OCI-LY7 (cell line): ENCODE measurements around the gene COL28A1. TPM values are rescaled to one million over a fixed set of nuclear protein-coding genes. Genes with fewer than 3 reads are reported as not detected.

Experiments
- BruUV-seq: library from RNA; stranded (reverse); fragments of 400-500 nt; replicated peaks from 2 replicates; lab custom pipeline; 2021; lab: Mats Ljungman, UMichigan
- CTCF ChIA-PET: fragments of 300-600 bp; sonication (Branson Sonifier 250); formaldehyde crosslinking; loops from one replicate; lab custom pipeline; 2022; ENCODE audit warnings: antibody characterized with exemption; ENCODE audit not compliant: unreplicated experiment; lab: Charles Lee
- POLR2A ChIA-PET: fragments of 300-600 bp; sonication (Branson Sonifier 250); formaldehyde crosslinking; loops from one replicate; lab custom pipeline; 2022; ENCODE audit warnings: antibody characterized with exemption; lab: Charles Lee
- DNase-seq: peaks from one replicate; pipeline ENCODE4 v3.0.0-alpha.2; 2015; ENCODE audit warnings: low spot score
- H2AFZ ChIP-seq: fragments of 200-600 bp; sonication (generic), shearing (Covaris generic); 2 replicates; pipeline ENCODE4 v1.6.1; 2014; ENCODE audit warnings: mild to moderate bottlenecking, antibody characterized with exemption, low read length, moderate library complexity
- H3K27ac ChIP-seq: fragments of 200-600 bp; sonication (generic); 2 replicates; pipeline ENCODE4 v1.5.1; 2014; ENCODE audit warnings: mixed run types, low read depth, mild to moderate bottlenecking, moderate library complexity, low read length, inconsistent platforms; ENCODE audit not compliant: poor library complexity, severe bottlenecking
- H3K36me3 ChIP-seq: fragments of 200-600 bp; sonication (generic); 2 replicates; pipeline ENCODE4 v1.6.1; 2014; ENCODE audit warnings: mild to moderate bottlenecking, antibody characterized with exemption, low read length, moderate library complexity, mixed read lengths; ENCODE audit not compliant: insufficient read depth
- H3K4me1 ChIP-seq: fragments of 200-600 bp; sonication (generic); 2 replicates; pipeline ENCODE4 v1.5.1; 2014; ENCODE audit warnings: mild to moderate bottlenecking, low read length; ENCODE audit not compliant: insufficient read depth, poor library complexity, severe bottlenecking
- H3K4me2 ChIP-seq: fragments of 200-600 bp; sonication (generic); 2 replicates; pipeline ENCODE4 v1.6.1; 2014; ENCODE audit warnings: mild to moderate bottlenecking, low read length
- H3K4me3 ChIP-seq: fragments of 200-600 bp; sonication (generic); 2 replicates; pipeline ENCODE4 v1.5.1; 2014; ENCODE audit warnings: mild to moderate bottlenecking, low read depth, low read length; ENCODE audit not compliant: poor library complexity, severe bottlenecking
- H3K79me2 ChIP-seq: fragments of 200-600 bp; sonication (generic); 2 replicates; pipeline ENCODE4 v1.6.1; 2016; ENCODE audit warnings: low read depth, mild to moderate bottlenecking, low read length, moderate library complexity, mixed read lengths; ENCODE audit not compliant: insufficient read depth
- H3K9me2 ChIP-seq: fragments of 200-600 bp; sonication (generic); 2 replicates; pipeline ENCODE4 v1.6.1; 2016; ENCODE audit warnings: mild to moderate bottlenecking, low read length, mixed read lengths; ENCODE audit not compliant: insufficient read depth
- H3K9me3 ChIP-seq: fragments of 200-600 bp; sonication (generic); 2 replicates; pipeline ENCODE4 v1.6.1; 2014; ENCODE audit warnings: mild to moderate bottlenecking, mixed run types, low read length, mixed read lengths
- H4K20me1 ChIP-seq: fragments of 200-600 bp; sonication (generic); 2 replicates; pipeline ENCODE4 v1.6.1; 2014; ENCODE audit warnings: mild to moderate bottlenecking, antibody characterized with exemption, low read length, moderate library complexity, mixed read lengths; ENCODE audit not compliant: insufficient read depth
- CTCF ChIP-seq: fragments of 200-600 bp; sonication (generic); conservative IDR thresholded peaks from 2 replicates; pipeline ENCODE4 v1.5.1; 2014; ENCODE audit warnings: mild to moderate bottlenecking, antibody characterized with exemption, low read length, moderate library complexity, mixed read lengths
- EZH2phosphoT487 ChIP-seq: fragments of 200-600 bp; sonication (generic); IDR thresholded peaks from 2 replicates; pipeline ENCODE4 v1.6.1; 2018; ENCODE audit warnings: low read depth, borderline replicate concordance, mild to moderate bottlenecking, mixed run types, antibody characterized with exemption, low read length, moderate library complexity, mixed read lengths
- intact Hi-C: fragments of 100-400 bp; cut with micrococcal nuclease; formaldehyde crosslinking; loops from one replicate; pipeline ENCODE4 v1.10.0; 2022; ENCODE audit not compliant: unreplicated experiment
- total RNA-seq, 2 experiments: library from RNA; depleted of rRNA in 1 of 2; stranded (reverse); fragments of >200 nt in 1 of 2; shearing (Covaris generic) in 1 of 2; gene quantifications; 2 replicates each; pipeline ENCODE4 v1.2.3, GENCODE V29; 2014 to 2022

COL28A1 gene
- total RNA-seq, 2 experiments from 2014 or later: not detected

- ChIA-PET POLR2A (interaction anchor here (1.2 to 2.7 kb wide), 5 partner anchors 17 to 387 kb away, joined by 4 to 17 read pairs (median 6); partner anchors contain the start of gene UMAD1), CTCF (interaction anchor here (0.5 to 1.4 kb wide), 2 partner anchors 9 to 113 kb away, joined by 3 to 5 read pairs; no protein-coding TSS in a partner anchor)
- intact Hi-C loops: loop anchor here (5.0 kb wide), 1 partner anchor 404 kb away; no protein-coding TSS in a partner anchor
- BruUV-seq: TSS peak; percentile 84
- H4K20me1 ChIP-seq: peaks cover 13% of the 10 kb centered on the region; the same call in 1 of the 2 replicates
- H3K9me2 ChIP-seq: no peaks in the 10 kb centered on the region
- no peaks in the 10 kb centered on the region for H3K9me3 ChIP-seq
- peak overlapping the region; percentile 63 for H3K27ac ChIP-seq
- H3K36me3 ChIP-seq: peaks cover 17% of the 10 kb centered on the region
- peaks cover 47% of the 10 kb centered on the region; the same call in 1 of the 2 replicates for H3K79me2 ChIP-seq
- H3K4me2 ChIP-seq: peak overlapping the region; percentile 97
- peak overlapping the region; percentile 79 for H3K4me3 ChIP-seq
- H2AFZ ChIP-seq: no peak overlapping the region; the same call in 1 of the 2 replicates
- peak; percentile 15 for DNase-seq
- H3K4me1 ChIP-seq: peaks cover 32% of the 10 kb centered on the region
- TF ChIP-seq CTCF: no peak
- TF ChIP-seq EZH2phosphoT487: no peak
Measured at GRCh38 chr7:7568553-7568952, 32.9 kb upstream of the COL28A1 start.

GRCh38 chr7:7567898-7568531, 32.3 kb upstream of the COL28A1 start:
- DNase-seq: peak; percentile 25
- CTCF ChIA-PET: interaction anchor here (1.4 kb wide), 1 partner anchor 113 kb away, joined by 5 read pairs; no protein-coding TSS in a partner anchor
- BruUV-seq: TSS peak; percentile 72

More at GRCh38 chr7:7567898-7568531, 32.3 kb upstream of the COL28A1 start:
- Histone ChIP-seq H2AFZ (no peak overlapping the region; the same call in 1 of the 2 replicates), H3K36me3 (peaks cover 12% of the 10 kb centered on the region), H3K4me3 (peak overlapping the region; percentile 79), H3K4me2 (peak overlapping the region; percentile 97), H4K20me1 (peaks cover 13% of the 10 kb centered on the region; the same call in 1 of the 2 replicates), H3K9me3 (no peaks in the 10 kb centered on the region), H3K4me1 (peaks cover 32% of the 10 kb centered on the region), H3K9me2 (no peaks in the 10 kb centered on the region), H3K27ac (peak overlapping the region; percentile 63), H3K79me2 (peaks cover 47% of the 10 kb centered on the region; the same call in 1 of the 2 replicates)
- no peak for TF ChIP-seq EZH2phosphoT487
- TF ChIP-seq CTCF: no peak
- intact Hi-C loops: loop anchor here (1.0 to 5.0 kb wide), 5 partner anchors 72 to 404 kb away; partner anchors contain the start of genes C1GALT1 and UMAD1
- POLR2A ChIA-PET: interaction anchor here (0.6 to 2.7 kb wide), 7 partner anchors 18 to 386 kb away, joined by 3 to 17 read pairs (median 4); partner anchors contain the start of gene UMAD1
